Thyroid gland (tissue), 4 donors: Measurements from ENCODE around the gene MYL3.

Experiments
- CTCF ChIP-seq, 6 experiments: fragments of 200-600 bp in 3 of 6; fragments of 450-650 bp in 3 of 6; sonication (generic) in 3 of 6; IDR thresholded peaks; one replicate each; pipeline ENCODE4 v1.5.1; 2016 to 2019; ENCODE audit warnings: antibody characterized with exemption in 6 of 6, mild to moderate bottlenecking in 2 of 6, inconsistent platforms in 1 of 6, moderate library complexity in 1 of 6
- POLR2A ChIP-seq, 2 donors: fragments of 450-650 bp; IDR thresholded peaks; one replicate each; pipeline ENCODE4 v1.6.1; 2017; ENCODE audit warnings: antibody characterized with exemption in 2 of 2, mild to moderate bottlenecking in 2 of 2, moderate library complexity in 1 of 2

- no peak for TF ChIP-seq CTCF (IDR thresholded peaks at IDR 0.05)
- TF ChIP-seq POLR2A (IDR thresholded peaks at IDR 0.05), result no peak
These were observed 22.4 kb upstream of the MYL3 start for GRCh38 chr3:46885612-46886011.
